H9 (cell line): ENCODE results near the gene PTCH1. TPM values are rescaled to one million over a fixed set of nuclear protein-coding genes. Genes with fewer than 3 reads are reported as not detected.

Source experiments
- DNase-seq: peaks from one replicate; pipeline ENCODE4 v3.0.0-alpha.2; 2017
- H2AFZ ChIP-seq: one replicate; pipeline ENCODE4 v1.6.1; 2013; ENCODE audit warnings: mild to moderate bottlenecking, low read length, control low read depth, moderate library complexity
- H2AK5ac ChIP-seq: 2 replicates; pipeline ENCODE4 v1.6.1; 2013; ENCODE audit warnings: low read length, control low read depth, mixed read lengths; ENCODE audit not compliant: insufficient read length
- H2BK120ac ChIP-seq: one replicate; pipeline ENCODE4 v1.6.1; 2013; ENCODE audit warnings: low read depth, mild to moderate bottlenecking, low read length, control low read depth, inconsistent platforms; ENCODE audit not compliant: poor library complexity, severe bottlenecking
- H2BK12ac ChIP-seq: 2 replicates; pipeline ENCODE4 v1.6.1; 2013; ENCODE audit warnings: low read length, control low read depth, mixed read lengths, low read depth; ENCODE audit not compliant: insufficient read length
- H2BK15ac ChIP-seq: 2 replicates; pipeline ENCODE4 v1.6.1; 2013; ENCODE audit warnings: low read depth, low read length, control low read depth
- H2BK20ac ChIP-seq: one replicate; pipeline ENCODE4 v1.6.1; 2013; ENCODE audit warnings: low read depth, mild to moderate bottlenecking, low read length, control low read depth, inconsistent platforms; ENCODE audit not compliant: poor library complexity, severe bottlenecking
- H2BK5ac ChIP-seq: 2 replicates; pipeline ENCODE4 v1.6.1; 2013; ENCODE audit warnings: low read length, control low read depth, mixed read lengths; ENCODE audit not compliant: insufficient read length
- H3K14ac ChIP-seq: 2 replicates; pipeline ENCODE4 v1.6.1; 2013; ENCODE audit warnings: low read length, control low read depth; ENCODE audit not compliant: insufficient read depth
- H3K18ac ChIP-seq: 2 replicates; pipeline ENCODE4 v1.6.1; 2013; ENCODE audit warnings: low read depth, mild to moderate bottlenecking, mixed read lengths, low read length, control low read depth; ENCODE audit not compliant: insufficient read length
- H3K23ac ChIP-seq: 2 replicates; pipeline ENCODE4 v1.6.1; 2013; ENCODE audit warnings: low read length, control low read depth, mixed read lengths, low read depth; ENCODE audit not compliant: insufficient read length
- H3K23me2 ChIP-seq: 2 replicates; pipeline ENCODE4 v1.6.1; 2013; ENCODE audit warnings: low read depth, mild to moderate bottlenecking, mixed read lengths, low read length, control low read depth; ENCODE audit not compliant: insufficient read length, poor library complexity, severe bottlenecking
- H3K27ac ChIP-seq: 2 replicates; pipeline ENCODE4 v1.5.1; 2013; ENCODE audit warnings: low read length, control low read depth, mixed read lengths, low read depth; ENCODE audit not compliant: insufficient read length
- H3K27me3 ChIP-seq: 2 replicates; pipeline ENCODE4 v1.6.1; 2013; ENCODE audit warnings: low read length, control low read depth, inconsistent platforms; ENCODE audit not compliant: insufficient read depth
- H3K4ac ChIP-seq: 2 replicates; pipeline ENCODE4 v1.6.1; 2013; ENCODE audit warnings: low read depth, mild to moderate bottlenecking, control low read depth, inconsistent platforms, low read length, moderate library complexity
- H3K4me1 ChIP-seq: 2 replicates; pipeline ENCODE4 v1.6.1; 2013; ENCODE audit warnings: low read length, control low read depth, inconsistent platforms; ENCODE audit not compliant: insufficient read depth
- H3K4me2 ChIP-seq: 2 replicates; pipeline ENCODE4 v1.6.1; 2013; ENCODE audit warnings: low read length, control low read depth, mixed read lengths; ENCODE audit not compliant: insufficient read length, insufficient read depth
- H3K56ac ChIP-seq: 2 replicates; pipeline ENCODE4 v1.6.1; 2013; ENCODE audit warnings: low read depth, mild to moderate bottlenecking, mixed read lengths, low read length, control low read depth; ENCODE audit not compliant: insufficient read length
- H3K79me1 ChIP-seq: 2 replicates; pipeline ENCODE4 v1.6.1; 2013; ENCODE audit warnings: low read depth, mild to moderate bottlenecking, moderate library complexity, low read length, control low read depth, inconsistent platforms; ENCODE audit not compliant: insufficient read depth, poor library complexity, severe bottlenecking
- H3K79me2 ChIP-seq: 2 replicates; pipeline ENCODE4 v1.6.1; 2013; ENCODE audit warnings: low read length, control low read depth, inconsistent platforms; ENCODE audit not compliant: insufficient read depth
- H3K9ac ChIP-seq: 2 replicates; pipeline ENCODE4 v1.6.1; 2013; ENCODE audit warnings: low read length, control low read depth, mixed read lengths; ENCODE audit not compliant: insufficient read length; ENCODE audit errors: extremely low read depth
- H3K9me3 ChIP-seq: one replicate; pipeline ENCODE4 v1.6.1; 2013; ENCODE audit warnings: low read depth, low read length, inconsistent platforms; ENCODE audit not compliant: control insufficient read depth
- H3T11ph ChIP-seq: one replicate; pipeline ENCODE4 v1.6.1; 2013; ENCODE audit warnings: mild to moderate bottlenecking, low read length, control low read depth, inconsistent platforms
- H4K20me1 ChIP-seq: one replicate; pipeline ENCODE4 v1.6.1; 2013; ENCODE audit not compliant: control insufficient read depth, insufficient read length, insufficient read depth
- H4K5ac ChIP-seq: 2 replicates; pipeline ENCODE4 v1.6.1; 2013; ENCODE audit warnings: low read depth, mild to moderate bottlenecking, mixed read lengths, low read length, control low read depth; ENCODE audit not compliant: insufficient read length
- H4K8ac ChIP-seq: replicated peaks from 2 replicates; pipeline ENCODE4 v1.6.1; 2013; ENCODE audit warnings: low read length, control low read depth, mixed read lengths, low read depth; ENCODE audit not compliant: insufficient read length
- H4K91ac ChIP-seq: 2 replicates; pipeline ENCODE4 v1.6.1; 2013; ENCODE audit warnings: low read depth, mild to moderate bottlenecking, moderate library complexity, mixed read lengths, low read length, control low read depth; ENCODE audit not compliant: insufficient read length
- H3K27ac Mint-ChIP-seq, 3 experiments: 2 replicates in 2 of 3; 3 replicates in 1 of 3; pipeline ENCODE4 v1.8.0; 2020 to 2021; ENCODE audit warnings: mixed read lengths in 3 of 3, mild to moderate bottlenecking in 1 of 3, moderate library complexity in 1 of 3
- H3K27me3 Mint-ChIP-seq: 2 replicates; pipeline ENCODE4 v1.8.0; 2021; ENCODE audit warnings: low read depth, mild to moderate bottlenecking, moderate library complexity, mixed read lengths
- H3K36me3 Mint-ChIP-seq, 3 experiments: 2 replicates in 2 of 3; 3 replicates in 1 of 3; pipeline ENCODE4 v1.8.0; 2020 to 2021; ENCODE audit warnings: low read depth in 3 of 3, mixed read lengths in 3 of 3; ENCODE audit not compliant: insufficient read depth in 1 of 3
- H3K4me1 Mint-ChIP-seq, 2 experiments: 2 replicates each; pipeline ENCODE4 v1.8.0; 2020; ENCODE audit warnings: mixed read lengths in 2 of 2
- H3K4me3 Mint-ChIP-seq, 2 experiments: 2 replicates in 1 of 2; 3 replicates in 1 of 2; pipeline ENCODE4 v1.8.0; 2020 to 2021; ENCODE audit warnings: mild to moderate bottlenecking in 2 of 2, mixed read lengths in 2 of 2, moderate library complexity in 1 of 2
- H3K9me3 Mint-ChIP-seq, 2 experiments: 2 replicates in 1 of 2; 3 replicates in 1 of 2; pipeline ENCODE4 v1.8.0; 2020; ENCODE audit warnings: mild to moderate bottlenecking in 2 of 2, mixed read lengths in 2 of 2, moderate library complexity in 1 of 2
- WGBS: extraction: QIAGEN DNeasy Blood & Tissue Kit; methylation state at CpG from one replicate; pipeline ENCODE4 v1.1.7; 2013; ENCODE audit warnings: missing lambda C conversion rate, low lambda C conversion rate, mixed read lengths; ENCODE audit not compliant: insufficient read length; ENCODE audit errors: extremely low coverage; 5-methylcytosine and 5-hydroxymethylcytosine counted together
- total RNA-seq: library from RNA; stranded (reverse); gene quantifications from 2 replicates; pipeline ENCODE4 v1.2.1, GENCODE V29; 2021
- TF ChIP-seq, protein P1 (sequence below): fragments of 200-600 bp; sonication (generic); conservative IDR thresholded peaks from 3 replicates; pipeline ENCODE4 v1.8.0; 2021; ENCODE audit warnings: antibody characterized with exemption, mild to moderate bottlenecking

The PTCH1 gene
- total RNA-seq, 1 experiment from 2014 or later = 9.1 TPM

DNA sequence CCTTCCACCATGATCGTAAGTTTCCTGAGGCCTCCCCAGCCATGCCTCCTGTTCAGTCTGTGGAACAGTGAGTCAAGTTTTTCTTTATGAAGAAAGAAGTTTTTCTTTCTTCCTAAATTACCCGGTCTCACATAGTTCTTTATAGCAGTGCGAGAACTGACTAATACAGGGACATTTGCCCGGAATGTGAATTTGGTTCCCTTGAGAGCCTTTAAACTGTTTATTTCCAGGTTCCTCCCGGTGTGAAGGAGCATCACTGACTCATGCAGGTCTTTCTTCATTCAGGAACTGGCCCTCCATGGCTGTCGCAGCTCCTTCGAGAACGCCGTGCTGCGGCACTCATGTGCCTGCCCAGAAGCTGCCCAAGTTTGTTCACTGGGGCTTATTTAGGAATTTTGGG is 87.7 kb downstream of the PTCH1 start:
- H3K27me3 Mint-ChIP-seq = peaks cover 28% of the 10 kb centered on the region
- no peak overlapping the region for H2BK5ac ChIP-seq
- H3K4me3 Mint-ChIP-seq = no peak overlapping the region
- no peak overlapping the region for H2AFZ ChIP-seq
- H3K23ac ChIP-seq = no peak overlapping the region
- no peak overlapping the region for H3K4me2 ChIP-seq
- no peaks in the 10 kb centered on the region for H4K20me1 ChIP-seq
- H3K23me2 ChIP-seq = peaks cover 7% of the 10 kb centered on the region
- H3K27me3 ChIP-seq = no peaks in the 10 kb centered on the region
- peaks cover 4 to 19% (median 16%) of the 10 kb centered on the region in 3 experiments for H3K36me3 Mint-ChIP-seq
- no peaks in the 10 kb centered on the region for H3K4me1 ChIP-seq
- no peak overlapping the region for H2BK20ac ChIP-seq
- H3K9me3 ChIP-seq = no peaks in the 10 kb centered on the region
- no CpG with 5 or more reads among the region's 10 CpGs for WGBS
- no peak for DNase-seq
- no peak overlapping the region for H2AK5ac ChIP-seq
- peak overlapping the region in 1 of 3 experiments; percentile 26; a peak in 1 of 7 replicates for H3K27ac Mint-ChIP-seq
- H3K4me1 Mint-ChIP-seq = peaks cover 11% of the 10 kb centered on the region in 2 experiments
- TF ChIP-seq, protein P1, sequence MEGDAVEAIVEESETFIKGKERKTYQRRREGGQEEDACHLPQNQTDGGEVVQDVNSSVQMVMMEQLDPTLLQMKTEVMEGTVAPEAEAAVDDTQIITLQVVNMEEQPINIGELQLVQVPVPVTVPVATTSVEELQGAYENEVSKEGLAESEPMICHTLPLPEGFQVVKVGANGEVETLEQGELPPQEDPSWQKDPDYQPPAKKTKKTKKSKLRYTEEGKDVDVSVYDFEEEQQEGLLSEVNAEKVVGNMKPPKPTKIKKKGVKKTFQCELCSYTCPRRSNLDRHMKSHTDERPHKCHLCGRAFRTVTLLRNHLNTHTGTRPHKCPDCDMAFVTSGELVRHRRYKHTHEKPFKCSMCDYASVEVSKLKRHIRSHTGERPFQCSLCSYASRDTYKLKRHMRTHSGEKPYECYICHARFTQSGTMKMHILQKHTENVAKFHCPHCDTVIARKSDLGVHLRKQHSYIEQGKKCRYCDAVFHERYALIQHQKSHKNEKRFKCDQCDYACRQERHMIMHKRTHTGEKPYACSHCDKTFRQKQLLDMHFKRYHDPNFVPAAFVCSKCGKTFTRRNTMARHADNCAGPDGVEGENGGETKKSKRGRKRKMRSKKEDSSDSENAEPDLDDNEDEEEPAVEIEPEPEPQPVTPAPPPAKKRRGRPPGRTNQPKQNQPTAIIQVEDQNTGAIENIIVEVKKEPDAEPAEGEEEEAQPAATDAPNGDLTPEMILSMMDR = no peak
- H3K9ac ChIP-seq = no peak overlapping the region
- no peak overlapping the region for H4K5ac ChIP-seq
- H4K8ac ChIP-seq = no peak overlapping the region
- H4K91ac ChIP-seq = no peak overlapping the region
- no peak overlapping the region for H3K4ac ChIP-seq
- H3K79me2 ChIP-seq = no peaks in the 10 kb centered on the region
- H3K9me3 Mint-ChIP-seq = peaks cover 22 to 24% of the 10 kb centered on the region in 2 experiments
- H2BK120ac ChIP-seq = no peak overlapping the region
- H3K14ac ChIP-seq = no peak overlapping the region
- no peak overlapping the region for H3K56ac ChIP-seq
- H2BK15ac ChIP-seq = no peak overlapping the region
- no peak overlapping the region for H3T11ph ChIP-seq
- H3K27ac ChIP-seq = no peak overlapping the region
- H2BK12ac ChIP-seq = no peak overlapping the region
- H3K79me1 ChIP-seq = no peaks in the 10 kb centered on the region
- no peak overlapping the region for H3K18ac ChIP-seq
